ENCODE measurements around the gene SMIM41.

The SMIM41 gene

DNA sequence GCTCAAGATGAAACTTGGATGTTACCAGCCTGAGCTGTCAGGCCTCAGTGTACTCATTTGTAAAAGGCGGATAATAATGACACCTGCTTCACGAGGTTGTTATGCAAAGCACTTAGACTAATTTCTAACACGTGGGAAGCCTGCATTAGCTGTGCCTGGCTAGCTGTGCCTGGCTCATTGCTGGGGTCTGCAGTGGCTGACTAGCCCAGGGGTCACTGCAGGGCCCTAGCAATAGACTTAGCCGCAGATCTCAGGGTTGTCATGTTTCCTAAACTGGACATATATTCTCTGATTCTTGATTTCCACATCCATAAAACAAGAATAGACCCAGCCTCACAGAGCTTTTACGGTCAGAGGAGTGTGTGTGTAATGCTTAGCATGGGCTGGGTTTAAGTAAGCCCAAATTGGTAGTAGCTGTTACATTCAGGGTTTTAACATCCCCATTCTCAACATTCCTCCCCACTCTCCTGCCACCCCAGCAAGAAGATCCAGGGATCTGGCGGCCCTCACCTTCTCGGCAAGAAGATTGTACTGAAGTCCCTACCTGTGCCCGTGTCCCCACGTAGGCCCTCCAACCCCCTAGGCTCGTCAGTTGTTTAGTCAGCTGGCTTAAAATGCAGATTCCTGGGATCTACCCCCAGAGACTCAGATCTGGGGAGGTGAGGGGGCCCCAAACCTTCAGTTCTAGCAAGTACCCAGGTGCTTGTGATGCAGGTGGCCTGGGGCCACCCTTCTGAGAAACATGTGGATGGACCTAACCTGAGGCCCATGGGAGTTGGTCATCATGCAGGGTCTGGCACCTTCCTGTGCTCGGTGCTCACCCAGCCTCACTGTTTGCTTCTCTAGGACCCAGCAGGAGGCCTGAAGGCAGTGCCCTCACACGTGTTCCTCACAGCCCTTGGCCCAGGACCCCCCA is 19.7 kb upstream of the SMIM41 start:
- ChIA-PET CTCF (interaction anchor here (0.6 kb wide), 1 partner anchor 13 kb away, joined by 3 read pairs; no protein-coding TSS in a partner anchor), POLR2A (ENCODE audit: low non-redundant PET) (no interaction called here)
- DNase-seq (ENCODE audit: low spot score), result no peak
- TF ChIP-seq, protein P1, sequence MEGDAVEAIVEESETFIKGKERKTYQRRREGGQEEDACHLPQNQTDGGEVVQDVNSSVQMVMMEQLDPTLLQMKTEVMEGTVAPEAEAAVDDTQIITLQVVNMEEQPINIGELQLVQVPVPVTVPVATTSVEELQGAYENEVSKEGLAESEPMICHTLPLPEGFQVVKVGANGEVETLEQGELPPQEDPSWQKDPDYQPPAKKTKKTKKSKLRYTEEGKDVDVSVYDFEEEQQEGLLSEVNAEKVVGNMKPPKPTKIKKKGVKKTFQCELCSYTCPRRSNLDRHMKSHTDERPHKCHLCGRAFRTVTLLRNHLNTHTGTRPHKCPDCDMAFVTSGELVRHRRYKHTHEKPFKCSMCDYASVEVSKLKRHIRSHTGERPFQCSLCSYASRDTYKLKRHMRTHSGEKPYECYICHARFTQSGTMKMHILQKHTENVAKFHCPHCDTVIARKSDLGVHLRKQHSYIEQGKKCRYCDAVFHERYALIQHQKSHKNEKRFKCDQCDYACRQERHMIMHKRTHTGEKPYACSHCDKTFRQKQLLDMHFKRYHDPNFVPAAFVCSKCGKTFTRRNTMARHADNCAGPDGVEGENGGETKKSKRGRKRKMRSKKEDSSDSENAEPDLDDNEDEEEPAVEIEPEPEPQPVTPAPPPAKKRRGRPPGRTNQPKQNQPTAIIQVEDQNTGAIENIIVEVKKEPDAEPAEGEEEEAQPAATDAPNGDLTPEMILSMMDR (conservative IDR thresholded peaks at IDR 0.05; ENCODE audit: low read depth), result no peak
- H3K27ac ChIP-seq, result no peak overlapping the region

GRCh38 chr12:52060498-52061177 is 18.9 kb upstream of the SMIM41 start:
- TF ChIP-seq, protein P1 (conservative IDR thresholded peaks at IDR 0.05; ENCODE audit: low read depth), result no peak
- H3K27ac ChIP-seq, result no peak overlapping the region
- ChIA-PET CTCF (interaction anchor here (0.7 kb wide), 1 partner anchor 35 kb away, joined by 4 read pairs; no protein-coding TSS in a partner anchor), POLR2A (ENCODE audit: low non-redundant PET) (no interaction called here)
- no peak for DNase-seq (ENCODE audit: low spot score)

GRCh38 chr12:52061470-52062166 is 17.9 kb upstream of the SMIM41 start:
- CTCF ChIA-PET, result interaction anchor here (0.5 to 1.5 kb wide), 2 partner anchors 28 to 36 kb away, joined by 5 to 8 read pairs; no protein-coding TSS in a partner anchor
- DNase-seq (ENCODE audit: low spot score), result no peak
- H3K27ac ChIP-seq, result no peak overlapping the region
- TF ChIP-seq, protein P1 (conservative IDR thresholded peaks at IDR 0.05; ENCODE audit: low read depth), result no peak
- POLR2A ChIA-PET (ENCODE audit: low non-redundant PET), result no interaction called here

- TF ChIP-seq, protein P1 (conservative IDR thresholded peaks at IDR 0.05; ENCODE audit: low read depth), result no peak
- ChIA-PET POLR2A (ENCODE audit: low non-redundant PET) (no interaction called here), CTCF (interaction anchor here (1.5 kb wide), 1 partner anchor 37 kb away, joined by 8 read pairs; no protein-coding TSS in a partner anchor)
- H3K27ac ChIP-seq, result no peak overlapping the region
- no peak for DNase-seq (ENCODE audit: low spot score)
Observed at GRCh38 chr12:52062167-52063081, 17.1 kb upstream of the SMIM41 start.

GRCh38 chr12:52063082-52063924 is 16.2 kb upstream of the SMIM41 start:
- TF ChIP-seq, protein P1 (conservative IDR thresholded peaks at IDR 0.05; ENCODE audit: low read depth), result no peak
- ChIA-PET POLR2A (ENCODE audit: low non-redundant PET) (no interaction called here), CTCF (interaction anchor here (0.7 to 1.5 kb wide), 3 partner anchors 20 to 69 kb away, joined by 3 to 8 read pairs (median 3); no protein-coding TSS in a partner anchor)
- DNase-seq (ENCODE audit: low spot score), result no peak
- H3K27ac ChIP-seq, result no peak overlapping the region

Data from RWPE1 (cell line).